Osteocyte (in vitro differentiated cells): ENCODE data around the gene CDH8. TPM values are rescaled to one million over a fixed set of nuclear protein-coding genes. Genes with fewer than 3 reads are reported as not detected.

Source experiments
- DNase-seq: peaks from one replicate; pipeline ENCODE4 v3.0.0; 2021; ENCODE audit warnings: mixed read lengths; ENCODE audit not compliant: unreplicated experiment; ENCODE audit errors: extremely low spot score
- H3K27ac Mint-ChIP-seq: one replicate; pipeline ENCODE4 v1.8.0; 2021; ENCODE audit warnings: mild to moderate bottlenecking, mixed read lengths; ENCODE audit not compliant: unreplicated experiment
- H3K27me3 Mint-ChIP-seq: one replicate; pipeline ENCODE4 v1.8.0; 2021; ENCODE audit warnings: mixed read lengths; ENCODE audit not compliant: unreplicated experiment
- H3K36me3 Mint-ChIP-seq: one replicate; pipeline ENCODE4 v1.8.0; 2021; ENCODE audit warnings: mixed read lengths; ENCODE audit not compliant: unreplicated experiment
- H3K4me1 Mint-ChIP-seq: one replicate; pipeline ENCODE4 v1.8.0; 2021; ENCODE audit warnings: mixed read lengths; ENCODE audit not compliant: unreplicated experiment
- H3K4me3 Mint-ChIP-seq: one replicate; pipeline ENCODE4 v1.8.0; 2021; ENCODE audit warnings: mild to moderate bottlenecking, moderate library complexity, mixed read lengths; ENCODE audit not compliant: unreplicated experiment
- H3K9me3 Mint-ChIP-seq: one replicate; pipeline ENCODE4 v1.8.0; 2021; ENCODE audit warnings: mixed read lengths; ENCODE audit not compliant: unreplicated experiment
- total RNA-seq: library from RNA; stranded (reverse); gene quantifications from 2 replicates; pipeline ENCODE4 v1.2.1, GENCODE V29; 2021
- TF ChIP-seq, protein P1 (sequence below): fragments of 200-600 bp; sonication (generic); IDR thresholded peaks from 2 replicates; pipeline ENCODE4 v1.5.0; 2021; ENCODE audit warnings: antibody characterized with exemption, mild to moderate bottlenecking, moderate library complexity

The CDH8 gene
- total RNA-seq, 1 donor from 2014 or later = 7.7 TPM

DNA sequence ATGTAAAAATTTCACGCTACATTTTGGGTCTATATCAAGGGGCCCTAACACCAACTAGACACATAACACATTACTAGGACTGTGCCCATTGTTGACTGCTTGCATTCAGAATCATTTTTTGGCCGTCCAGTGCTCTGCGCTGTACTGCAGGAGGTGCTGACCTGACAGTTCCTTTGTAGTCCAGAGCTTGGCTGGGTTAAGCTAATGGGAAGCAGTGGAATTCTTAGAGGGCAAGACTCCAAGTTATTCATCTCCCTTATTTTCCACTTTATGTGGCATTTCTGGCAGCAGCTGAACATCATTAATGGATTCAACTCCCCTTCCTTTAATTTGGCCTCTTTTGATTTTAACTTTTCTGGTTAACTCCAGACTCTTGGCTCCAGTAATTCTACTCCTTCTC lies 351.7 kb downstream of the CDH8 start:
- Mint-ChIP-seq H3K27me3 (no peaks in the 10 kb centered on the region), H3K4me1 (peaks cover 5% of the 10 kb centered on the region), H3K36me3 (no peaks in the 10 kb centered on the region), H3K4me3 (no peak overlapping the region), H3K27ac (no peak overlapping the region), H3K9me3 (no peaks in the 10 kb centered on the region)
- TF ChIP-seq, protein P1, sequence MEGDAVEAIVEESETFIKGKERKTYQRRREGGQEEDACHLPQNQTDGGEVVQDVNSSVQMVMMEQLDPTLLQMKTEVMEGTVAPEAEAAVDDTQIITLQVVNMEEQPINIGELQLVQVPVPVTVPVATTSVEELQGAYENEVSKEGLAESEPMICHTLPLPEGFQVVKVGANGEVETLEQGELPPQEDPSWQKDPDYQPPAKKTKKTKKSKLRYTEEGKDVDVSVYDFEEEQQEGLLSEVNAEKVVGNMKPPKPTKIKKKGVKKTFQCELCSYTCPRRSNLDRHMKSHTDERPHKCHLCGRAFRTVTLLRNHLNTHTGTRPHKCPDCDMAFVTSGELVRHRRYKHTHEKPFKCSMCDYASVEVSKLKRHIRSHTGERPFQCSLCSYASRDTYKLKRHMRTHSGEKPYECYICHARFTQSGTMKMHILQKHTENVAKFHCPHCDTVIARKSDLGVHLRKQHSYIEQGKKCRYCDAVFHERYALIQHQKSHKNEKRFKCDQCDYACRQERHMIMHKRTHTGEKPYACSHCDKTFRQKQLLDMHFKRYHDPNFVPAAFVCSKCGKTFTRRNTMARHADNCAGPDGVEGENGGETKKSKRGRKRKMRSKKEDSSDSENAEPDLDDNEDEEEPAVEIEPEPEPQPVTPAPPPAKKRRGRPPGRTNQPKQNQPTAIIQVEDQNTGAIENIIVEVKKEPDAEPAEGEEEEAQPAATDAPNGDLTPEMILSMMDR = no peak
- no peak for DNase-seq

DNA sequence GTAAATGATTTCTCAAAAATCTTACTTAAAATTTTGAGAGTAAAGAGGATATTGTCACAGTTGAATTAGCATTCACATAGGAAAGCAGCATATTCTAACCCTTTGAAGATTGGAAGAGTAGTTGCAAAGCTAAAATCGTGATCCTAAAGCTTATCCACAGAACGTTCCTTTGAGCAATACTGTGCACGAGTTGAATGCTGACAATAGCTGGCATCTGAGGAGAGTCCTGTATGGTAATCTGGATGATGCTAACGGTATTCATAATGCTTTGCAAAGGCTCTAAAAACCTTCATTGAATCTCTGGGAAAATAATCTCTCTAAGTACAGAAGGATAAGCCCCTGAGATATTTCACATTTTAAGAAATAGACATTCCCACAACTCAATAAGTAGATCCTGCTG lies 354.6 kb downstream of the CDH8 start:
- H3K27ac Mint-ChIP-seq = no peak overlapping the region
- no peaks in the 10 kb centered on the region for H3K36me3 Mint-ChIP-seq
- H3K9me3 Mint-ChIP-seq = peaks cover 5% of the 10 kb centered on the region
- no peak for DNase-seq
- TF ChIP-seq, protein P1 = no peak
- H3K4me1 Mint-ChIP-seq = no peaks in the 10 kb centered on the region
- H3K4me3 Mint-ChIP-seq = no peak overlapping the region
- no peaks in the 10 kb centered on the region for H3K27me3 Mint-ChIP-seq

DNA sequence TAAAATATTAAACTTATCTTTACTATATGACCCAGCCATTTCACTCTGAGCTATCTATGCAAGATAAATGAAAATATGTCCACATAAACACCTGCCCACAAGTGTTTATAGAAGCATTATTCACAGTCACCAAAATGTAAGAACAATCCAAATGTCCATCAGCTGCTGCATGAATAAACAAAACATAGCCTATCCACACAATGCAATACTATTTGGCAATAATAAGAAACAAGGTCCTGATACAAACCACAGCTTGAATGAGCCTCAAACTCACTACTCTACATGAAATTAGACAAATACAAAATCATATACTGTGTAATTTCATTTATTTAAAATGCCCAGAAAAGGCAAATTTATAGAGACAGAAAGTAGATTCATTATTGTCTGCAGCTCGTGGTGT lies 355.1 kb downstream of the CDH8 start:
- Mint-ChIP-seq H3K27ac (no peak overlapping the region), H3K9me3 (peaks cover 5% of the 10 kb centered on the region)

DNA sequence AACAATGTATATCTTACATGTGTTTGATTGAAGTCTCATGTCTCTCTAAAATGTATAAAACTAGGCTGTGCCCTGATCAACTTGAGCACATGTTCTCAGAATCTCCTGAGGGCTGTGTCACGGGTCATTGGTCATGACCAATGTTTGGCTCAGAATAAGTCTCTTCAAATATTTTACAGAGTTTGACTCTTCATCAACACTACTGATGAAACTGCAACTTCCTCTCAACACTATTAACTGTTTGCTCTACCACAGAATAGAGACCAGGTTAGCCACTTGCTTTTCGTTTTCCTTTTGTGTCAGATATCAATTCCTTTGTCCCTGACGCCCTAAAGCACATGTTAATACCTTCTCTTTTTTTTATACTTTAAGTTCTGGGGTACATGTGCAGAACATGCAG lies 358.1 kb downstream of the CDH8 start:
- Mint-ChIP-seq H3K9me3 (peaks cover 13% of the 10 kb centered on the region), H3K27ac (no peak overlapping the region), H3K27me3 (no peaks in the 10 kb centered on the region), H3K4me3 (no peak overlapping the region), H3K4me1 (no peaks in the 10 kb centered on the region), H3K36me3 (no peaks in the 10 kb centered on the region)
- no peak for DNase-seq
- TF ChIP-seq, protein P1 = no peak

More for the DNA sequence above, 355.1 kb downstream of the CDH8 start:
- TF ChIP-seq, protein P1 = no peak
- no peak overlapping the region for H3K4me3 Mint-ChIP-seq
- no peaks in the 10 kb centered on the region for H3K27me3 Mint-ChIP-seq
- no peaks in the 10 kb centered on the region for H3K4me1 Mint-ChIP-seq
- H3K36me3 Mint-ChIP-seq = no peaks in the 10 kb centered on the region
- no peak for DNase-seq

DNA sequence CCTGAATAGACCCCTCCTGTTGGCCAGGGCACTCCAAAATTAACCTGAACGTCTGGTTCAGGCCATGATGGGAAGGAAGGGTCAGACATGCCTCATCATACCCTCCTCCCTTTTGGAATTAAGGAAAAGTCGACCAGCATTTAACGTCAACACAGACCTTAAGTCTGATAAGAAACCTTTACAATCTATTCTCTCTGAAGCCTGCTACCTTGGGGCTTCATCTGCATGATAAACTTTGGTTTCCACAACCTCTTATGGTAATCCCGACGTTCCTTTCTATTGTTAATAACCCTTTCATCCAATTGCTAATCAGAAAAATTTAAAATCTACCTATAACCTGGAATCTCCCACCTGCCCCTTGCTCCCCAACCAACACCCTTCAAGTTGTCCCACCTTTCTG lies 358.5 kb downstream of the CDH8 start:
- Mint-ChIP-seq H3K27ac (no peak overlapping the region), H3K4me1 (no peaks in the 10 kb centered on the region), H3K4me3 (no peak overlapping the region), H3K9me3 (peaks cover 13% of the 10 kb centered on the region), H3K27me3 (no peaks in the 10 kb centered on the region), H3K36me3 (no peaks in the 10 kb centered on the region)
- TF ChIP-seq, protein P1 = no peak
- no peak for DNase-seq
